Stimulated activated memory B cell treated with anti-CD40 and anti-IgM and Interleukin-4, amounts not matched to agents 10 μg/mL and 1 μg/mL and 100 μg/mL, for 72 hours (primary cell): Measurements from ENCODE around the gene C19orf38.
"Not testable (repeated sequence)": the region's sequence is repeated elsewhere in the genome, so short reads cannot be mapped to it uniquely, and the experiment has no call there.

Source experiments
- ATAC-seq: fragments of 150-1000 bp; cut with Tn5 transposase; 2 replicates; pipeline ENCODE4 v1.10.0; 2021
- H3K27ac Mint-ChIP-seq: one replicate; pipeline ENCODE4 v1.8.0; 2022; ENCODE audit warnings: mild to moderate bottlenecking, mixed read lengths
- H3K27me3 Mint-ChIP-seq: one replicate; pipeline ENCODE4 v1.8.0; 2022; ENCODE audit warnings: mixed read lengths
- H3K36me3 Mint-ChIP-seq: one replicate; pipeline ENCODE4 v1.8.0; 2022; ENCODE audit warnings: mixed read lengths
- H3K4me1 Mint-ChIP-seq: one replicate; pipeline ENCODE4 v1.8.0; 2022; ENCODE audit warnings: mixed read lengths
- H3K4me3 Mint-ChIP-seq: one replicate; pipeline ENCODE4 v1.8.0; 2022; ENCODE audit warnings: mild to moderate bottlenecking, moderate library complexity, mixed read lengths
- H3K9me3 Mint-ChIP-seq: one replicate; pipeline ENCODE4 v1.8.0; 2022; ENCODE audit warnings: mixed read lengths

C19orf38 gene

GRCh38 chr19:10874024-10874423, 25.8 kb downstream of the C19orf38 start:
- Mint-ChIP-seq H3K36me3 (peaks cover 6% of the 10 kb centered on the region), H3K27me3 (no peaks in the 10 kb centered on the region), H3K4me3 (peak overlapping the region; percentile 67), H3K9me3 (no peaks in the 10 kb centered on the region), H3K27ac (peak overlapping the region; percentile 83), H3K4me1 (peaks cover 72% of the 10 kb centered on the region)
- no peak for ATAC-seq

- ATAC-seq: peak; percentile 87
- H3K9me3 Mint-ChIP-seq: no peaks in the 10 kb centered on the region
- peak overlapping the region; percentile 48 for H3K4me3 Mint-ChIP-seq
- H3K4me1 Mint-ChIP-seq: peaks cover 68% of the 10 kb centered on the region
- H3K36me3 Mint-ChIP-seq: peaks cover 11% of the 10 kb centered on the region
- peak overlapping the region; percentile 93 for H3K27ac Mint-ChIP-seq
- H3K27me3 Mint-ChIP-seq: no peaks in the 10 kb centered on the region
Observed at GRCh38 chr19:10876459-10877240, 28.4 kb downstream of the C19orf38 start.

GRCh38 chr19:10877608-10878007, 29.4 kb downstream of the C19orf38 start:
- not testable (repeated sequence) for ATAC-seq, H3K9me3 Mint-ChIP-seq, H3K27me3 Mint-ChIP-seq
- Mint-ChIP-seq H3K4me1 (peaks cover 65% of the 10 kb centered on the region), H3K27ac (peak overlapping the region; percentile 93), H3K4me3 (peak overlapping the region; percentile 72), H3K36me3 (peaks cover 11% of the 10 kb centered on the region)

GRCh38 chr19:10878253-10878652, 30.0 kb downstream of the C19orf38 start:
- Mint-ChIP-seq H3K27me3 (no peaks in the 10 kb centered on the region), H3K36me3 (peaks cover 11% of the 10 kb centered on the region), H3K4me3 (peak overlapping the region; percentile 72), H3K9me3 (no peaks in the 10 kb centered on the region), H3K27ac (peak overlapping the region; percentile 93), H3K4me1 (peaks cover 58% of the 10 kb centered on the region)
- peak; percentile 28 for ATAC-seq

GRCh38 chr19:10881403-10882107, 33.3 kb downstream of the C19orf38 start:
- peaks cover 41% of the 10 kb centered on the region for H3K4me1 Mint-ChIP-seq
- no peaks in the 10 kb centered on the region for H3K27me3 Mint-ChIP-seq
- no peak for ATAC-seq
- no peak overlapping the region for H3K27ac Mint-ChIP-seq
- no peak overlapping the region for H3K4me3 Mint-ChIP-seq
- H3K36me3 Mint-ChIP-seq: peaks cover 11% of the 10 kb centered on the region
- no peaks in the 10 kb centered on the region for H3K9me3 Mint-ChIP-seq

GRCh38 chr19:10882108-10882457, 33.9 kb downstream of the C19orf38 start:
- peaks cover 14% of the 10 kb centered on the region for H3K36me3 Mint-ChIP-seq
- H3K27me3 Mint-ChIP-seq: no peaks in the 10 kb centered on the region
- H3K4me1 Mint-ChIP-seq: peaks cover 39% of the 10 kb centered on the region
- no peak for ATAC-seq
- H3K4me3 Mint-ChIP-seq: no peak overlapping the region
- H3K9me3 Mint-ChIP-seq: no peaks in the 10 kb centered on the region
- H3K27ac Mint-ChIP-seq: no peak overlapping the region

- no peak overlapping the region for H3K27ac Mint-ChIP-seq
- no peaks in the 10 kb centered on the region for H3K27me3 Mint-ChIP-seq
- no peaks in the 10 kb centered on the region for H3K9me3 Mint-ChIP-seq
- ATAC-seq: no peak
- peaks cover 12% of the 10 kb centered on the region for H3K36me3 Mint-ChIP-seq
- no peak overlapping the region for H3K4me3 Mint-ChIP-seq
- H3K4me1 Mint-ChIP-seq: peaks cover 39% of the 10 kb centered on the region
Observed at GRCh38 chr19:10884274-10884673, 36.1 kb downstream of the C19orf38 start.

- no peaks in the 10 kb centered on the region for H3K9me3 Mint-ChIP-seq
- peaks cover 35% of the 10 kb centered on the region for H3K4me1 Mint-ChIP-seq
- ATAC-seq: no peak
- H3K27me3 Mint-ChIP-seq: no peaks in the 10 kb centered on the region
- peaks cover 9% of the 10 kb centered on the region for H3K36me3 Mint-ChIP-seq
- no peak overlapping the region for H3K27ac Mint-ChIP-seq
- no peak overlapping the region for H3K4me3 Mint-ChIP-seq
Observed at GRCh38 chr19:10885201-10886169, 37.3 kb downstream of the C19orf38 start.

- Mint-ChIP-seq H3K27ac (peak overlapping the region; percentile 74), H3K27me3 (no peaks in the 10 kb centered on the region), H3K36me3 (peaks cover 9% of the 10 kb centered on the region), H3K9me3 (no peaks in the 10 kb centered on the region), H3K4me3 (no peak overlapping the region), H3K4me1 (peaks cover 29% of the 10 kb centered on the region)
- no peak for ATAC-seq
Observed at GRCh38 chr19:10887616-10888367, 39.6 kb downstream of the C19orf38 start.

GRCh38 chr19:10888421-10888866, 40.2 kb downstream of the C19orf38 start:
- peak overlapping the region; percentile 74 for H3K27ac Mint-ChIP-seq
- peak; percentile 60 for ATAC-seq
- H3K27me3 Mint-ChIP-seq: no peaks in the 10 kb centered on the region
- no peaks in the 10 kb centered on the region for H3K9me3 Mint-ChIP-seq
- H3K4me3 Mint-ChIP-seq: no peak overlapping the region
- peaks cover 29% of the 10 kb centered on the region for H3K4me1 Mint-ChIP-seq
- peaks cover 9% of the 10 kb centered on the region for H3K36me3 Mint-ChIP-seq

GRCh38 chr19:10889880-10890279, 41.7 kb downstream of the C19orf38 start:
- ATAC-seq: no peak
- Mint-ChIP-seq H3K4me1 (peaks cover 38% of the 10 kb centered on the region), H3K27ac (no peak overlapping the region), H3K4me3 (no peak overlapping the region), H3K27me3 (no peaks in the 10 kb centered on the region), H3K9me3 (no peaks in the 10 kb centered on the region), H3K36me3 (peaks cover 18% of the 10 kb centered on the region)

GRCh38 chr19:10891405-10892086, 43.3 kb downstream of the C19orf38 start:
- Mint-ChIP-seq H3K9me3 (no peaks in the 10 kb centered on the region), H3K4me3 (no peak overlapping the region), H3K27ac (no peak overlapping the region), H3K36me3 (peaks cover 18% of the 10 kb centered on the region), H3K27me3 (no peaks in the 10 kb centered on the region), H3K4me1 (peaks cover 43% of the 10 kb centered on the region)
- ATAC-seq: no peak

- H3K36me3 Mint-ChIP-seq: peaks cover 14% of the 10 kb centered on the region
- H3K27me3 Mint-ChIP-seq: no peaks in the 10 kb centered on the region
- ATAC-seq: no peak
- no peak overlapping the region for H3K4me3 Mint-ChIP-seq
- H3K9me3 Mint-ChIP-seq: no peaks in the 10 kb centered on the region
- peaks cover 44% of the 10 kb centered on the region for H3K4me1 Mint-ChIP-seq
- H3K27ac Mint-ChIP-seq: no peak overlapping the region
Observed at GRCh38 chr19:10892256-10892655, 44.0 kb downstream of the C19orf38 start.

- Mint-ChIP-seq H3K27me3 (no peaks in the 10 kb centered on the region), H3K36me3 (peaks cover 9% of the 10 kb centered on the region), H3K27ac (peak overlapping the region; percentile 28), H3K9me3 (no peaks in the 10 kb centered on the region), H3K4me1 (peaks cover 39% of the 10 kb centered on the region), H3K4me3 (no peak overlapping the region)
- ATAC-seq: no peak
Observed at GRCh38 chr19:10894911-10895213, 46.6 kb downstream of the C19orf38 start.
